ENCODE results near the gene MED13L.

Gene MED13L

GRCh38 chr12:115910057-115910456 lies 367.4 kb downstream of the MED13L start:
- DNase-seq (ENCODE audit: low read depth in 2 of 2) = no peak
